Measurements from ENCODE around the gene RPS15. TPM values are rescaled to one million over a fixed set of nuclear protein-coding genes. Genes with fewer than 3 reads are reported as not detected.

The RPS15 gene
- polyA plus RNA-seq, 1 of the 3 experiments (the other 2 are of a cell fraction), result 3,749 TPM

DNA sequence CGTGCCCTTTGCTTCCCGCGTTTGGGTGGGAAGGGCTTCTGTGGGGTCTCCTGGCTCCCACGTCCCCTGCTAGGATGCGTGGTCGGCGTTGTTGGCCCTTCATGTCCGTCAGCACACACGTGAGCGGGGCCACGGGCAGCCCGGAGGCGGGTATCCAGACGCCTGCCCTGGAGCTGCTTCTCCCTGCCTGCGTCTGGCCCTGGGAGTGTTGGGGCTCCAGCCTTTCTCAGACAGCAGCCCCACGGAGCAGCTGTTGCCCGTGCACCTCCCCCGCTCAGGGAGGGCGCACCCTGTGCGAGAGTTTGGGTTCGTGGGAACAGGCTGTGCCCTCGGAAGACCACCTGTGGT, 16.3 kb upstream of the RPS15 start:
- no peak overlapping the region for H3K27ac ChIP-seq (ENCODE audit: low read depth in 2 of 2, low read length in 1 of 2)
- H3K4me3 ChIP-seq (ENCODE audit: low read depth in 2 of 2, low read length in 1 of 2), result no peak overlapping the region
- ChIA-PET CTCF (interaction anchor here (2.0 kb wide), 1 partner anchor 23 kb away, joined by 12 read pairs; no protein-coding TSS in a partner anchor), POLR2A (interaction anchor here (1.0 kb wide), 1 partner anchor 20 kb away, joined by 3 read pairs; no protein-coding TSS in a partner anchor)
- no peak overlapping the region for H3K9ac ChIP-seq
- H3K36me3 ChIP-seq (replicated peaks in 1 of 2; ENCODE audit: control insufficient read depth in 1 of 2, insufficient read depth in 2 of 2, low read length in 1 of 2), result peaks cover 7 to 92% of the 10 kb centered on the region in 2 experiments
- peaks cover 63% of the 10 kb centered on the region for H3K79me2 ChIP-seq (ENCODE audit: insufficient read depth)
- H3K27me3 ChIP-seq (ENCODE audit: insufficient read depth), result no peaks in the 10 kb centered on the region
- no peak overlapping the region for H2AFZ ChIP-seq (ENCODE audit: low read depth)
- no peaks in the 10 kb centered on the region for H3K9me3 ChIP-seq
- H3F3A ChIP-seq (replicated peaks; ENCODE audit: insufficient read depth), result no peaks in the 10 kb centered on the region
- peaks cover 52% of the 10 kb centered on the region for H4K20me1 ChIP-seq (ENCODE audit: insufficient read depth)
- DNase-seq, result no peak
- no peak overlapping the region for H3K4me2 ChIP-seq
- H3K9me2 ChIP-seq, result no peaks in the 10 kb centered on the region
- 94% methylated on average over 3 of the region's 22 CpGs for WGBS (ENCODE audit: low lambda C conversion rate)
- TF ChIP-seq FOXJ3 (CRISPR knock-in tag; IDR thresholded peaks at IDR 0.05) (no peak), GABPA (IDR thresholded peaks at IDR 0.05; ENCODE audit: low read depth) (no peak), EP300 (IDR thresholded peaks at IDR 0.05; ENCODE audit: borderline replicate concordance in 1 of 2, low read depth in 1 of 2, low read length in 1 of 2) (no peak), MAX (IDR thresholded peaks at IDR 0.05; ENCODE audit: low read depth) (no peak), NRF1 (IDR thresholded peaks at IDR 0.05; ENCODE audit: low read depth, low read length) (no peak), TEAD4 (IDR thresholded peaks at IDR 0.05; ENCODE audit: borderline replicate concordance, insufficient read depth) (no peak), TCF12 (IDR thresholded peaks at IDR 0.05) (no peak), MEF2A (IDR thresholded peaks at IDR 0.05; ENCODE audit: borderline replicate concordance, low read depth) (no peak), RCOR1 (IDR thresholded peaks at IDR 0.05; ENCODE audit: low read length) (no peak), RAD21 (IDR thresholded peaks at IDR 0.05; ENCODE audit: low read length) (no peak), NFIC (IDR thresholded peaks at IDR 0.05; ENCODE audit: borderline replicate concordance) (no peak), RXRA (IDR thresholded peaks at IDR 0.05; ENCODE audit: borderline replicate concordance, low read depth) (no peak)
- TF ChIP-seq, protein P1, sequence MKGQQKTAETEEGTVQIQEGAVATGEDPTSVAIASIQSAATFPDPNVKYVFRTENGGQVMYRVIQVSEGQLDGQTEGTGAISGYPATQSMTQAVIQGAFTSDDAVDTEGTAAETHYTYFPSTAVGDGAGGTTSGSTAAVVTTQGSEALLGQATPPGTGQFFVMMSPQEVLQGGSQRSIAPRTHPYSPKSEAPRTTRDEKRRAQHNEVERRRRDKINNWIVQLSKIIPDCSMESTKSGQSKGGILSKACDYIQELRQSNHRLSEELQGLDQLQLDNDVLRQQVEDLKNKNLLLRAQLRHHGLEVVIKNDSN (IDR thresholded peaks at IDR 0.05; ENCODE audit: borderline replicate concordance, low read depth), result no peak
- TF ChIP-seq, protein P2, sequence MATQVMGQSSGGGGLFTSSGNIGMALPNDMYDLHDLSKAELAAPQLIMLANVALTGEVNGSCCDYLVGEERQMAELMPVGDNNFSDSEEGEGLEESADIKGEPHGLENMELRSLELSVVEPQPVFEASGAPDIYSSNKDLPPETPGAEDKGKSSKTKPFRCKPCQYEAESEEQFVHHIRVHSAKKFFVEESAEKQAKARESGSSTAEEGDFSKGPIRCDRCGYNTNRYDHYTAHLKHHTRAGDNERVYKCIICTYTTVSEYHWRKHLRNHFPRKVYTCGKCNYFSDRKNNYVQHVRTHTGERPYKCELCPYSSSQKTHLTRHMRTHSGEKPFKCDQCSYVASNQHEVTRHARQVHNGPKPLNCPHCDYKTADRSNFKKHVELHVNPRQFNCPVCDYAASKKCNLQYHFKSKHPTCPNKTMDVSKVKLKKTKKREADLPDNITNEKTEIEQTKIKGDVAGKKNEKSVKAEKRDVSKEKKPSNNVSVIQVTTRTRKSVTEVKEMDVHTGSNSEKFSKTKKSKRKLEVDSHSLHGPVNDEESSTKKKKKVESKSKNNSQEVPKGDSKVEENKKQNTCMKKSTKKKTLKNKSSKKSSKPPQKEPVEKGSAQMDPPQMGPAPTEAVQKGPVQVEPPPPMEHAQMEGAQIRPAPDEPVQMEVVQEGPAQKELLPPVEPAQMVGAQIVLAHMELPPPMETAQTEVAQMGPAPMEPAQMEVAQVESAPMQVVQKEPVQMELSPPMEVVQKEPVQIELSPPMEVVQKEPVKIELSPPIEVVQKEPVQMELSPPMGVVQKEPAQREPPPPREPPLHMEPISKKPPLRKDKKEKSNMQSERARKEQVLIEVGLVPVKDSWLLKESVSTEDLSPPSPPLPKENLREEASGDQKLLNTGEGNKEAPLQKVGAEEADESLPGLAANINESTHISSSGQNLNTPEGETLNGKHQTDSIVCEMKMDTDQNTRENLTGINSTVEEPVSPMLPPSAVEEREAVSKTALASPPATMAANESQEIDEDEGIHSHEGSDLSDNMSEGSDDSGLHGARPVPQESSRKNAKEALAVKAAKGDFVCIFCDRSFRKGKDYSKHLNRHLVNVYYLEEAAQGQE (IDR thresholded peaks at IDR 0.05; ENCODE audit: low read depth, low read length), result no peak
- H3K4me1 ChIP-seq (ENCODE audit: control insufficient read depth in 1 of 2, insufficient read depth in 2 of 2, low read depth in 1 of 2, low read length in 1 of 2), result no peaks in the 10 kb centered on the region; a peak in 1 of 4 replicates

DNA sequence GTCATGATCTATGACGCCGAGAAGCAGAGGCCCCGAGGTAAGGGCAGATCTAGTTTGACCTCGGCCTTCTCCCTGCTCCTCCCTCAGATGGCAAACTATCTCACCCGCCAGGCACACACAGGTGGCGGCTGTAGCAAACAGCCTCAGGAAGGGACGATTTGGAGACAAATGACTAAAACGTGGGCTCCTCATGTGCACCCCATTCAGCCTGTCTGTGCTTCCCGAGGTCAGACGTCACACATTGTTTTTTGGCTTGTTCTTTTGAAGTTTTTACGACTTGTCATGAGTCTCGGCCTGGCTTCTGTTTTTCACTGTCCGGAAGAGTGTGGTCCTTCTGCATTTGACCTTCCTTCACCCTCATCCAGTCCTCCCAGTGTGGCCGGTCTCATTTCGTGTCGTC, 15.8 kb upstream of the RPS15 start:
- ChIA-PET CTCF (interaction anchor here (0.9 to 2.0 kb wide), 2 partner anchors 19 to 23 kb away, joined by 3 to 12 read pairs; no protein-coding TSS in a partner anchor), POLR2A (no interaction called here)
- H3K27ac ChIP-seq (ENCODE audit: low read depth in 2 of 2, low read length in 1 of 2), result no peak overlapping the region
- H3K36me3 ChIP-seq (replicated peaks in 1 of 2; ENCODE audit: control insufficient read depth in 1 of 2, insufficient read depth in 2 of 2, low read length in 1 of 2), result peaks cover 7 to 92% of the 10 kb centered on the region in 2 experiments
- 88% methylated on average over 14 of the region's 16 CpGs for WGBS (ENCODE audit: low lambda C conversion rate)
- H3K79me2 ChIP-seq (ENCODE audit: insufficient read depth), result peaks cover 58% of the 10 kb centered on the region
- H3K4me1 ChIP-seq (ENCODE audit: control insufficient read depth in 1 of 2, insufficient read depth in 2 of 2, low read depth in 1 of 2, low read length in 1 of 2), result no peaks in the 10 kb centered on the region; a peak in 1 of 4 replicates
- no peaks in the 10 kb centered on the region for H3K27me3 ChIP-seq (ENCODE audit: insufficient read depth)
- no peak overlapping the region for H3K4me3 ChIP-seq (ENCODE audit: low read depth in 2 of 2, low read length in 1 of 2)
- no peaks in the 10 kb centered on the region for H3K9me3 ChIP-seq
- peaks cover 50% of the 10 kb centered on the region for H4K20me1 ChIP-seq (ENCODE audit: insufficient read depth)
- TF ChIP-seq MAX (IDR thresholded peaks at IDR 0.05; ENCODE audit: low read depth) (no peak), RCOR1 (IDR thresholded peaks at IDR 0.05; ENCODE audit: low read length) (no peak), FOXM1 (IDR thresholded peaks at IDR 0.05; ENCODE audit: low read depth) (no peak), MXI1 (IDR thresholded peaks at IDR 0.05; ENCODE audit: low read depth, low read length) (no peak), EZH2phosphoT487 (IDR thresholded peaks at IDR 0.05; ENCODE audit: borderline replicate concordance, low read depth) (no peak), FOXJ3 (CRISPR knock-in tag; IDR thresholded peaks at IDR 0.05) (no peak), EP300 (IDR thresholded peaks at IDR 0.05; ENCODE audit: borderline replicate concordance in 1 of 2, low read depth in 1 of 2, low read length in 1 of 2) (no peak), RXRA (IDR thresholded peaks at IDR 0.05; ENCODE audit: borderline replicate concordance, low read depth) (no peak), GABPA (IDR thresholded peaks at IDR 0.05; ENCODE audit: low read depth) (no peak), RAD21 (IDR thresholded peaks at IDR 0.05; ENCODE audit: low read length) (no peak), RFX5 (IDR thresholded peaks at IDR 0.05; ENCODE audit: low read length) (no peak), SMC3 (IDR thresholded peaks at IDR 0.05; ENCODE audit: low read depth, low read length) (no peak), TAF1 (IDR thresholded peaks at IDR 0.05; ENCODE audit: borderline replicate concordance, low read depth, low read length) (no peak)
- TF ChIP-seq, protein P3, sequence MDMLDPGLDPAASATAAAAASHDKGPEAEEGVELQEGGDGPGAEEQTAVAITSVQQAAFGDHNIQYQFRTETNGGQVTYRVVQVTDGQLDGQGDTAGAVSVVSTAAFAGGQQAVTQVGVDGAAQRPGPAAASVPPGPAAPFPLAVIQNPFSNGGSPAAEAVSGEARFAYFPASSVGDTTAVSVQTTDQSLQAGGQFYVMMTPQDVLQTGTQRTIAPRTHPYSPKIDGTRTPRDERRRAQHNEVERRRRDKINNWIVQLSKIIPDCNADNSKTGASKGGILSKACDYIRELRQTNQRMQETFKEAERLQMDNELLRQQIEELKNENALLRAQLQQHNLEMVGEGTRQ (IDR thresholded peaks at IDR 0.05; ENCODE audit: borderline replicate concordance, low read depth, low read length), result no peak
- no peak overlapping the region for H2AFZ ChIP-seq (ENCODE audit: low read depth)
- no peaks in the 10 kb centered on the region for H3K9me2 ChIP-seq
- H3K4me2 ChIP-seq, result no peak overlapping the region
- no peak for DNase-seq
- no peaks in the 10 kb centered on the region for H3F3A ChIP-seq (replicated peaks; ENCODE audit: insufficient read depth)
- no peak overlapping the region for H3K9ac ChIP-seq

All from SK-N-SH (cell line).